ENCODE results near the gene TMEM267.
"Not testable (repeated sequence)": the region's sequence is repeated elsewhere in the genome, so short reads cannot be mapped to it uniquely, and the experiment has no call there.

The TMEM267 gene

GRCh38 chr5:43456556-43456955 is 27.1 kb downstream of the TMEM267 start:
- DNase-seq (ENCODE audit: low read depth in 2 of 2): no peak

GRCh38 chr5:43441575-43441974 is 42.1 kb downstream of the TMEM267 start:
- not testable (repeated sequence) for DNase-seq (ENCODE audit: low read depth in 2 of 2)

DNA sequence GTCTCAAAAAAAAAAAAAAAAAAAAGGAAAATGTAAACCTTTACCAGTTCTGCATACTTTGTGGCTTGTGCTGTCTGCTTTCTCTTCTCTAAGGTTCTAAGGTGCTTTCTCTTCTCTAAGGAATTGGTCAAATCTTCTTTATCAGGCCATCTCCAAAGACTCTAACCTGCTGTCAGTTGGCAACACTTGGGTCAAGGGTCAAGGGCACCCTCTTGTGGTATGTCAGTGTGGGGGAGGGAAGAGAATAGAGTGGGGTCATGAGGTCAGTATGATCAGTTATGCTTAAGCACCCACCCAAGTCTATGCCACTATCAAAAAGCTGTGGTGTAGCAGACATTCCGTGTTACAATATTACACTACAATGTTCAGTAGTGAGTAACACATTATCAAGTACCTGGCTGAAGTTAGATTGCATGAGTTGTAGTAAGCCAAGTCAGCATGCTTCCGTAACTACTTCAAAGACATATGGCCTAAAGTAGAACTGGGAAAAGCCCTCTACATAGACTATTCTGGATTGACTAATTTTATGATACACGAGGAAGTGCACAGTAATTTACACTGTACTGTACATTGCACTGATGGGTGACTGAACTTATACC is 46.5 kb downstream of the TMEM267 start:
- DNase-seq (ENCODE audit: low read depth in 2 of 2): no peak

- DNase-seq (ENCODE audit: low read depth in 2 of 2): no peak
These were observed 50.3 kb downstream of the TMEM267 start for GRCh38 chr5:43433382-43433781.

DNA sequence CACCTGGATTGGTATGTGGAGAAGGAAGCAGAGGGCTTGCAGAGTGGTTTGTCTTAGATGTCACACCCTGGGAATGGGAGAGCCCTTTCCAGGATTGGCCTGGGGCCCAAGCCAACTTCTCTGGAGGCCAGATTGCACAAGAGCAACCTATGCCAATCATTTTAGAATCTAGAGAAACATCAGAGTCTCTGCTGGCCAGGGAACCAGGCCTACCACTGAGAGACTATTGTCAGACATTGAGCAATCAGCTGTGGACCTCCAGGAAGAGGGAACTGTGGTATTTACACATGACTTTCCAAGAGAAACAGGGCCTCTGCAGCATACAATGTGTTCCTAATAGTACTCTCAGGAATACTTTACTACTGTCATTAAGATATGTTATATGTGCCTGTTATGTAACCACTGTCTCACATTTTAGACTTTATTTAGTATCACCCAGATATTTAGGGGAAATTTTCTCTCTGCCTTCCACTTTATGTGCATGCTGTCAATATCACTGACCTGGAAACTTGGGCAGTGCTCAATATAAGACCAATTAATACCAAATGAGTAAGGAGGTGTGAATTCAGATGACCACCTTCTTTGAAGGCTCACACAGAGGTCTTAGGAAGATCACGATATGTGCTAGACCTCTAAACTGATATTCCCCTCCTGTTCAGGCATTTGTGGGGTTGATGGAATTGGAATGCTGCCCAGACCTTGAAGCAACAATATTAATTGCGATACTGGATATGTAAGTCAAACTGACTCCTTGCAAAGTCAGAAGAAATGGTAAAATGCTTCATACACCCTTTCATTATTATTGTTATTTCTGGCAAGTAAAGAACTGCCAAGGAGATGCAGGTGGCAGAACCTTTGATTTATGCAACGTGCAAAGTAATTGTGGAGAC is 50.9 kb downstream of the TMEM267 start:
- DNase-seq (ENCODE audit: low read depth in 2 of 2): no peak

DNA sequence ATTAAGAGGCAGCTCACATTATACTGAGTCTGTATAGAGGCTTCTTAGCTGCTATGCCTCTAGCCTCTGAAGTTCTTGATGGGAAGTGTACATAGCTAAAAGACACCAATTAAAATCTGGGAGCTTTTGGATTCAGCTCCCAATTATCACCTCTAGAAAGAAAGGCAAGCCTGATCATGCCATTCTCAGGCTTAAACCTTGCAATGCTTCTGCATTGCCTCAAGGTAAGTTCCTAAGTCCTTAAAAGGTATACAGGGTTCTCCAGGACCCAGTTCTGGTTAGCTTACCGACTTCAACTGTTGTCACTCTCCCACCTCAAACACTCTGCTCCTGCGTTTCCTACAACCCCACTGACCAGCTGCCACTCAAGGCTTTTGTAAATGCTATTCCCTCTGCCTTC is 54.0 kb downstream of the TMEM267 start:
- no peak for DNase-seq (ENCODE audit: low read depth in 2 of 2)

DNA sequence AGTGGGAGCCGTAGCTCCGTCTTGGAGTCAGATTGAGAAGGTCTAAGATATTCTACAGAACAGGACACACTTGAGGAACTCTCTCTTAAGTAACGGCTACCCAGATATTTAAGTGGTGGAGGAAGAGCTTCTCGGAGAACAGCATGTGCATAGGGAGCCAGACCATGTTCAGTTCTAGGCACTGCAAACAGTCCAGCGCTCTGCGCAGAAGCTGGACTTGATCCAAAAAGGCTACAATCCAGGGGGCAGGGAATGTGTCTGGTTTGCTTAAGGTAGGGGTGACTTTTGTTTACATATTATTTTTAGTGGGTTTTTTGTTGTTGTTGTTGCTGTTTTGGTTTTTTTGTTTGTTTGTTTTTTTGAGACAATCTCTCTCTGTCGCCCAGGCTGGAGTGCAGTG is 54.6 kb downstream of the TMEM267 start:
- no peak for DNase-seq (ENCODE audit: low read depth in 2 of 2)

GRCh38 chr5:43427306-43427705 is 56.4 kb downstream of the TMEM267 start:
- DNase-seq (ENCODE audit: low read depth in 2 of 2): no peak

DNA sequence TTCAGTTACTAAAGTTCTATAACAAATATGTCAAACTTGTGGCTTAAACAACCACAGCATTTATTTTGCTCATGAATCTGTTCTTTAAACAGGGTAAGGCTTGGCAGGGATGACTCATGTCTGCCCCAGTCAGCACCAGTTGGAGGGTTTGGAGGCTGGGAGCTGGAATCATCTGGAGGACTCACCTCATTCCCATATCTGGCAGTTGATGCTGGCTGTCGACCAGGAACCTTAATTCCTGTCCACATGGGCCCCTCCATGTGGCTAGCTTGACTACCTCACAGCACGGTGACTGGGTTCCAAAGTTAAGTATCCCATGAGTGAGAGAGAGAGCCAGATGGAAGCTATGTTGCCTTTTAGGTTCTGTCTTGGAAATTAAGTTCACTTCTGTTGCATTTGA is 57.7 kb downstream of the TMEM267 start:
- no peak for DNase-seq (ENCODE audit: low read depth in 2 of 2)

- DNase-seq (ENCODE audit: low read depth in 2 of 2): not testable (repeated sequence)
These were observed 60.6 kb downstream of the TMEM267 start for GRCh38 chr5:43423086-43423485.

GRCh38 chr5:43422143-43422542 is 61.5 kb downstream of the TMEM267 start:
- DNase-seq (ENCODE audit: low read depth in 2 of 2): no peak

GRCh38 chr5:43421450-43422133 is 62.1 kb downstream of the TMEM267 start:
- DNase-seq (ENCODE audit: low read depth in 2 of 2): no peak

GRCh38 chr5:43420241-43420640 is 63.4 kb downstream of the TMEM267 start:
- DNase-seq (ENCODE audit: low read depth in 2 of 2): no peak

GRCh38 chr5:43418561-43418960 is 65.1 kb downstream of the TMEM267 start:
- no peak for DNase-seq (ENCODE audit: low read depth in 2 of 2)

GRCh38 chr5:43416803-43417394 is 66.8 kb downstream of the TMEM267 start:
- no peak for DNase-seq (ENCODE audit: low read depth in 2 of 2)

- no peak for DNase-seq (ENCODE audit: low read depth in 2 of 2)
These were observed 67.5 kb downstream of the TMEM267 start for GRCh38 chr5:43415935-43416802.

GRCh38 chr5:43413966-43414365 is 69.7 kb downstream of the TMEM267 start:
- no peak for DNase-seq (ENCODE audit: low read depth in 2 of 2)

- DNase-seq (ENCODE audit: low read depth in 2 of 2): no peak
These were observed 71.0 kb downstream of the TMEM267 start for GRCh38 chr5:43412644-43413043.

DNA sequence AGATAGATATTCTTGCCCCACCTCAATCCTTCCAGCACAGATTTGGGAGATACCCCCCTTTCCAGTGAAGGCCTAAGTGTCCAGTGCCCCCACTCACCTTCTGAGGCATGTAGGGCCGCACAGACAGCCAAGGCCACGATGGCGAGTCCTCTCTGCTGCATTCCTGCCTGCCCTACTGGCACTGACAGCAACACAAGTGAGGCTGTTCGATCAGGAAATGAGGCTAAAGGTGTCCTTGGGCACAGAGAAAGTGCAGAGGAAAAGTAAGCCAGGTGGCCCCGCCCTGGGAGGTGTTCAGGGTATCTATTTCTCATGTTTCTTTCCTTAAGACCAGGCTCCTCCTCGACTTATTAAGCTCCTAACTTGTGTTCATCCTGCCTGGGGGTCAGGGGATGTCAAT is 71.5 kb downstream of the TMEM267 start, which contains the start of gene CCL28:
TSS of gene CCL28 (minus strand) at position 236 of the 400 bp plus-strand sequence. CDS start at position 161, 75 bp downstream.
- no peak for DNase-seq (ENCODE audit: low read depth in 2 of 2)

DNA sequence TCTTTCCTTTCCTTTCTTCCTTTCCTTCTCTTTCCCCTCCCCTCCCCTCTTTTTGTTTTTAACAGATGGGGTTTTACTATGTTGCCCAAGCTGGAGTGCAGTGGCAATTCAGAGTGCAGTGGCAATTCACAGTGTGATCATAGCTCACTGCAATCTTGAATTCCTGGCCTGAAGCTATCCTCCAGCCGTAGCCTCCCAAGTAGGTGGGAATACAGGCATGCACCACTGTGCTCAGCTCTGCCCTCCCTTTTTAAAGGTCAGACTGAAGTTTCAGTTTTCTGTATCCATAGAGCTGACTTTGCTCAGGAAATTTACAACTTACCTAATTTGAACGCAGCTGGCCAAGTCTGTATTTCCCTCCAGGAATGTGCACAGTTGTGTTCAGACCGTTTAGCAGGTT is 72.2 kb downstream of the TMEM267 start:
- no peak for DNase-seq (ENCODE audit: low read depth in 2 of 2)

GRCh38 chr5:43410414-43410813 is 73.3 kb downstream of the TMEM267 start:
- no peak for DNase-seq (ENCODE audit: low read depth in 2 of 2)
